Epithelial cell of esophagus (primary cell): Measurements from ENCODE around the gene COL15A1.
A peak's percentile ranks its signal among the peaks of the same experiment; 100 is the strongest.

ENCODE experiments used
- DNase-seq: peaks from one replicate; pipeline ENCODE4 v3.0.0; 2010; ENCODE audit warnings: low read depth
- H3K4me3 ChIP-seq: 2 replicates; pipeline ENCODE4 v1.5.1; 2011; ENCODE audit warnings: mild to moderate bottlenecking, low read length, control low read depth
- CTCF ChIP-seq: IDR thresholded peaks from 2 replicates; pipeline ENCODE4 v1.5.1; 2011; ENCODE audit warnings: low read depth, mild to moderate bottlenecking, low read length, control low read depth, inconsistent platforms; ENCODE audit not compliant: insufficient read depth; ENCODE audit errors: missing control alignments

Gene COL15A1

GRCh38 chr9:98942906-98943681 is 613 bp upstream of the COL15A1 start:
- H3K4me3 ChIP-seq: no peak overlapping the region
- no peak for DNase-seq
- TF ChIP-seq CTCF: no peak

GRCh38 chr9:98944057-98944733 is 488 bp downstream of the COL15A1 start:
- peak; percentile 7 for DNase-seq
- H3K4me3 ChIP-seq: no peak overlapping the region
- TF ChIP-seq CTCF: no peak

GRCh38 chr9:98944734-98945074 is 997 bp downstream of the COL15A1 start:
- no peak overlapping the region for H3K4me3 ChIP-seq
- no peak for TF ChIP-seq CTCF
- DNase-seq: no peak

GRCh38 chr9:98949565-98949964 is 5.9 kb downstream of the COL15A1 start:
- H3K4me3 ChIP-seq: no peak overlapping the region
- no peak for DNase-seq
- TF ChIP-seq CTCF: no peak

GRCh38 chr9:98950262-98950661 is 6.6 kb downstream of the COL15A1 start:
- TF ChIP-seq CTCF: no peak
- no peak for DNase-seq
- H3K4me3 ChIP-seq: no peak overlapping the region

- TF ChIP-seq CTCF: no peak
- DNase-seq: no peak
- H3K4me3 ChIP-seq: no peak overlapping the region
Observed at GRCh38 chr9:98951967-98952366, 8.3 kb downstream of the COL15A1 start.
